ENCODE measurements around the gene CDC7. TPM values are rescaled to one million over a fixed set of nuclear protein-coding genes. Genes with fewer than 3 reads are reported as not detected.
A peak's percentile ranks its signal among the peaks of the same experiment; 100 is the strongest.

Gene CDC7
- total RNA-seq, 1 donor from 2014 or later: 3.9 TPM

- Mint-ChIP-seq H3K4me3 (ENCODE audit: unreplicated experiment) (no peak overlapping the region), H3K27me3 (ENCODE audit: low read depth) (no peaks in the 10 kb centered on the region), H3K27ac (ENCODE audit: unreplicated experiment) (no peak overlapping the region), H3K9me3 (ENCODE audit: low read depth) (no peaks in the 10 kb centered on the region), H3K4me1 (ENCODE audit: low read depth) (peaks cover 17% of the 10 kb centered on the region), H3K36me3 (ENCODE audit: low read depth) (no peaks in the 10 kb centered on the region)
- TF ChIP-seq CTCF (IDR thresholded peaks at IDR 0.05): no peak
- no peak for DNase-seq (ENCODE audit: low spot score)
Observed at GRCh38 chr1:91499346-91499745, 1.3 kb upstream of the CDC7 start.

- H3K4me3 Mint-ChIP-seq (ENCODE audit: unreplicated experiment): no peak overlapping the region
- no peak for TF ChIP-seq CTCF (IDR thresholded peaks at IDR 0.05)
- H3K4me1 Mint-ChIP-seq (ENCODE audit: low read depth): peaks cover 17% of the 10 kb centered on the region
- H3K9me3 Mint-ChIP-seq (ENCODE audit: low read depth): no peaks in the 10 kb centered on the region
- no peak overlapping the region for H3K27ac Mint-ChIP-seq (ENCODE audit: unreplicated experiment)
- H3K36me3 Mint-ChIP-seq (ENCODE audit: low read depth): no peaks in the 10 kb centered on the region
- DNase-seq (ENCODE audit: low spot score): no peak
- no peaks in the 10 kb centered on the region for H3K27me3 Mint-ChIP-seq (ENCODE audit: low read depth)
Observed at GRCh38 chr1:91499904-91500755, 521 bp upstream of the CDC7 start.

- DNase-seq (ENCODE audit: low spot score): no peak
- TF ChIP-seq CTCF (IDR thresholded peaks at IDR 0.05): peak; percentile 51
Observed at GRCh38 chr1:91501523-91501851, 836 bp downstream of the CDC7 start.

GRCh38 chr1:91501971-91502671 is 1.5 kb downstream of the CDC7 start:
- no peaks in the 10 kb centered on the region for H3K36me3 Mint-ChIP-seq (ENCODE audit: low read depth)
- no peak overlapping the region for H3K4me3 Mint-ChIP-seq (ENCODE audit: unreplicated experiment)
- no peak for DNase-seq (ENCODE audit: low spot score)
- H3K9me3 Mint-ChIP-seq (ENCODE audit: low read depth): no peaks in the 10 kb centered on the region
- H3K4me1 Mint-ChIP-seq (ENCODE audit: low read depth): peaks cover 17% of the 10 kb centered on the region
- no peaks in the 10 kb centered on the region for H3K27me3 Mint-ChIP-seq (ENCODE audit: low read depth)
- TF ChIP-seq CTCF (IDR thresholded peaks at IDR 0.05): no peak
- H3K27ac Mint-ChIP-seq (ENCODE audit: unreplicated experiment): peak overlapping the region; percentile 28

More at GRCh38 chr1:91501523-91501851, 836 bp downstream of the CDC7 start:
- Mint-ChIP-seq H3K27ac (ENCODE audit: unreplicated experiment) (no peak overlapping the region), H3K4me3 (ENCODE audit: unreplicated experiment) (no peak overlapping the region), H3K36me3 (ENCODE audit: low read depth) (no peaks in the 10 kb centered on the region), H3K9me3 (ENCODE audit: low read depth) (no peaks in the 10 kb centered on the region), H3K4me1 (ENCODE audit: low read depth) (peaks cover 17% of the 10 kb centered on the region), H3K27me3 (ENCODE audit: low read depth) (no peaks in the 10 kb centered on the region)

GRCh38 chr1:91502672-91503184 is 2.1 kb downstream of the CDC7 start:
- Mint-ChIP-seq H3K4me3 (ENCODE audit: unreplicated experiment) (no peak overlapping the region), H3K9me3 (ENCODE audit: low read depth) (no peaks in the 10 kb centered on the region), H3K27ac (ENCODE audit: unreplicated experiment) (peak overlapping the region; percentile 28), H3K36me3 (ENCODE audit: low read depth) (no peaks in the 10 kb centered on the region), H3K4me1 (ENCODE audit: low read depth) (peaks cover 17% of the 10 kb centered on the region), H3K27me3 (ENCODE audit: low read depth) (no peaks in the 10 kb centered on the region)
- no peak for DNase-seq (ENCODE audit: low spot score)
- peak; percentile 45 for TF ChIP-seq CTCF (IDR thresholded peaks at IDR 0.05)
